Mesenchymal stem cell (in vitro differentiated cells and primary cell): Measurements from ENCODE around the gene ARID1B.
"Not testable (repeated sequence)": the region's sequence is repeated elsewhere in the genome, so short reads cannot be mapped to it uniquely, and the experiment has no call there.

Experiments used
- DNase-seq: peaks from one replicate; pipeline ENCODE4 v3.0.0-alpha.2; 2013
- H2AFZ ChIP-seq: one replicate; pipeline ENCODE4 v1.6.1; 2013; ENCODE audit warnings: low read depth, mild to moderate bottlenecking, control low read depth, inconsistent platforms, low read length, moderate library complexity
- H2AK5ac ChIP-seq: 2 replicates; pipeline ENCODE4 v1.6.1; 2013; ENCODE audit warnings: low read length, moderate library complexity, mild to moderate bottlenecking, inconsistent platforms; ENCODE audit not compliant: severe bottlenecking
- H2BK120ac ChIP-seq: one replicate; pipeline ENCODE4 v1.6.1; 2013; ENCODE audit warnings: low read depth, mild to moderate bottlenecking, inconsistent platforms, low read length, moderate library complexity
- H2BK12ac ChIP-seq, 2 experiments: one replicate each; pipeline ENCODE4 v1.6.1; 2013; ENCODE audit warnings: inconsistent platforms in 2 of 2, low read length in 2 of 2, mild to moderate bottlenecking in 2 of 2, moderate library complexity in 2 of 2, control low read depth in 1 of 2
- H2BK15ac ChIP-seq: one replicate; pipeline ENCODE4 v1.6.1; 2013; ENCODE audit warnings: mild to moderate bottlenecking, low read depth, inconsistent platforms; ENCODE audit not compliant: poor library complexity, severe bottlenecking
- H2BK5ac ChIP-seq: 2 replicates; pipeline ENCODE4 v1.6.1; 2013; ENCODE audit warnings: low read depth, mild to moderate bottlenecking, low read length, control low read depth, inconsistent platforms; ENCODE audit not compliant: poor library complexity, severe bottlenecking
- H3K14ac ChIP-seq, 2 experiments: one replicate each; pipeline ENCODE4 v1.6.1; 2013; ENCODE audit warnings: inconsistent platforms in 2 of 2, low read length in 2 of 2, control low read depth in 1 of 2, mild to moderate bottlenecking in 1 of 2, moderate library complexity in 1 of 2
- H3K18ac ChIP-seq, 2 experiments: one replicate each; pipeline ENCODE4 v1.6.1; 2013; ENCODE audit warnings: inconsistent platforms in 2 of 2, low read length in 2 of 2, control low read depth in 1 of 2, low read depth in 1 of 2, mild to moderate bottlenecking in 1 of 2
- H3K23ac ChIP-seq, 2 experiments: one replicate each; pipeline ENCODE4 v1.6.1; 2013; ENCODE audit warnings: inconsistent platforms in 2 of 2, low read length in 2 of 2, mild to moderate bottlenecking in 2 of 2, moderate library complexity in 2 of 2, control low read depth in 1 of 2
- H3K27ac ChIP-seq: 2 replicates; pipeline ENCODE4 v1.5.1; 2013; ENCODE audit warnings: mild to moderate bottlenecking, moderate library complexity, low read length, control low read depth, inconsistent platforms; ENCODE audit not compliant: poor library complexity, severe bottlenecking
- H3K27me3 ChIP-seq, 2 experiments: 2 replicates each; pipeline versions ENCODE4 v1.6.1 to v1.7.0; 2013; ENCODE audit warnings: low read length in 2 of 2, mild to moderate bottlenecking in 2 of 2, moderate library complexity in 2 of 2, control low read depth in 1 of 2, inconsistent platforms in 1 of 2; ENCODE audit not compliant: control insufficient read depth in 1 of 2, insufficient read depth in 1 of 2
- H3K36me3 ChIP-seq, 2 experiments: 2 replicates each; pipeline versions ENCODE4 v1.6.1 to v1.7.0; 2013; ENCODE audit warnings: low read length in 2 of 2, control low read depth in 1 of 2, inconsistent platforms in 1 of 2, low read depth in 1 of 2, mild to moderate bottlenecking in 1 of 2; ENCODE audit not compliant: insufficient read depth in 2 of 2, control insufficient read depth in 1 of 2
- H3K4ac ChIP-seq, 2 experiments: one replicate each; pipeline ENCODE4 v1.6.1; 2013; ENCODE audit warnings: inconsistent platforms in 2 of 2, low read length in 2 of 2, mild to moderate bottlenecking in 2 of 2, moderate library complexity in 2 of 2, control low read depth in 1 of 2, low read depth in 1 of 2
- H3K4me1 ChIP-seq: 2 replicates; pipeline ENCODE4 v1.6.1; 2013; ENCODE audit warnings: low read depth, low read length, control low read depth; ENCODE audit not compliant: control insufficient read depth, insufficient read depth
- H3K4me2 ChIP-seq: 2 replicates; pipeline ENCODE4 v1.6.1; 2013; ENCODE audit warnings: low read length, mild to moderate bottlenecking, inconsistent platforms; ENCODE audit not compliant: poor library complexity, severe bottlenecking
- H3K4me3 ChIP-seq, 2 experiments: 2 replicates each; pipeline versions ENCODE4 v1.5.1 to v1.7.0; 2013; ENCODE audit warnings: low read length in 2 of 2, mild to moderate bottlenecking in 2 of 2, control low read depth in 1 of 2, low read depth in 1 of 2; ENCODE audit not compliant: insufficient read depth in 1 of 2
- H3K79me1 ChIP-seq: replicated peaks from 2 replicates; pipeline ENCODE4 v1.6.1; 2013; ENCODE audit warnings: mild to moderate bottlenecking, control low read depth, low read length, inconsistent platforms; ENCODE audit not compliant: poor library complexity, severe bottlenecking
- H3K9ac ChIP-seq: 2 replicates; pipeline ENCODE4 v1.7.0; 2013; ENCODE audit warnings: mild to moderate bottlenecking, low read length, moderate library complexity
- H3K9me3 ChIP-seq: 2 replicates; pipeline ENCODE4 v1.7.0; 2013; ENCODE audit warnings: mild to moderate bottlenecking, low read length; ENCODE audit not compliant: control insufficient read depth
- H4K8ac ChIP-seq: one replicate; pipeline ENCODE4 v1.6.1; 2013; ENCODE audit warnings: inconsistent platforms, mild to moderate bottlenecking, low read length, moderate library complexity
- H4K91ac ChIP-seq: one replicate; pipeline ENCODE4 v1.6.1; 2013; ENCODE audit warnings: mild to moderate bottlenecking, low read length, inconsistent platforms
- WGBS: methylation state at CpG from one replicate; pipeline ENCODE4 v1.1.7; 2013; ENCODE audit warnings: mixed read lengths; 5-methylcytosine and 5-hydroxymethylcytosine counted together

The ARID1B gene

DNA sequence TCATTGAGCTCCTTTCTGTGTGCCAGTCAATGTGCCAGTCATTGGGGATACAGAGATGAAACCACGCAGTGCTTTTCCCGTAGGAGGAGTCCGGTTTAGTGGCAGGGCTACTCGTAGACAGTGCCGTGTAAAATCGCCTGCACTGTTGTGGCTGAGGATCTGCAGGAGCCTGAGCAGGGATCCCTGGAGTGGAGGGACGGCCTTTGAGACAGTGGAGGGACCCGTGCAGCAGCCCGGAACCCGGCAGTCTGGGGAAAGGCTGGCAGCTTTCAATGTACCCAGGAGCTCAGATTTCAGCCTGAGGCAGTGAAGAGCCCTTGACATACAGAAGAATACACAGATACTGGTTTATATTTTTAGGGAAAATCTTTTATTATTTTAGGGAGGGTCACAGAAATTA is 203.3 kb downstream of the ARID1B start:
- Histone ChIP-seq H3K18ac (no peak overlapping the region), H3K9me3 (no peaks in the 10 kb centered on the region), H2AFZ (no peak overlapping the region), H2AK5ac (no peak overlapping the region), H3K27me3 (no peaks in the 10 kb centered on the region), H3K36me3 (no peaks in the 10 kb centered on the region), H3K4me3 (no peak overlapping the region), H3K79me1 (peaks cover 24% of the 10 kb centered on the region), H2BK120ac (no peak overlapping the region), H2BK15ac (no peak overlapping the region), H3K4me2 (no peak overlapping the region), H2BK5ac (no peak overlapping the region), H4K8ac (no peak overlapping the region), H3K4ac (no peak overlapping the region), H4K91ac (no peak overlapping the region), H3K4me1 (peaks cover 11% of the 10 kb centered on the region), H3K14ac (no peak overlapping the region), H3K23ac (no peak overlapping the region), H2BK12ac (no peak overlapping the region), H3K9ac (no peak overlapping the region), H3K27ac (no peak overlapping the region)
- no peak for DNase-seq
- 51% methylated on average over 10 of the region's 10 CpGs for WGBS

DNA sequence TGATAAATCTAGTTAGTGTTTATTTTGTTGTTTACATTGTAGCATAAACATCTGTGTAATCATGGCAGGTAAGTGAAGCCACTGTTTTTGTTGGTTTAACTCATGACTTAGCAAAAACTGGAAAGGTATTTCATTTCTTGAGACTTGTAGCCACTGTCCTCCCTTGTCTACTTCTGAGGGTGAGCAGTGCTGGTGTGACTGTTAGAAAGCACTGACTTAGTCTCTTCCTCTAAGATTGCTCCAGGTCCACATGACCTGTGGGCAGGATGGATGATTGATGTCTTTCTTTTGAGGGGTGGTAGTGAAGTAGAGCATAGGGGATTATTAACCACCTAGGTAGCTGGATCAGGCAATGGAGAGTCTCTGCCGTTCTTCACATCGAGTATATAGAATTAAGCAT is 203.8 kb downstream of the ARID1B start:
- Histone ChIP-seq H3K36me3 (no peaks in the 10 kb centered on the region), H3K27me3 (no peaks in the 10 kb centered on the region), H3K4me1 (peaks cover 11% of the 10 kb centered on the region), H3K79me1 (peaks cover 20% of the 10 kb centered on the region), H3K4me2 (no peak overlapping the region), H3K9ac (no peak overlapping the region), H3K27ac (no peak overlapping the region), H3K4me3 (no peak overlapping the region), H2AK5ac (no peak overlapping the region), H3K14ac (no peak overlapping the region), H2BK5ac (no peak overlapping the region), H2BK15ac (no peak overlapping the region), H4K8ac (no peak overlapping the region), H2BK12ac (no peak overlapping the region), H3K9me3 (no peaks in the 10 kb centered on the region), H3K4ac (no peak overlapping the region), H4K91ac (no peak overlapping the region), H2AFZ (no peak overlapping the region), H3K18ac (no peak overlapping the region), H2BK120ac (no peak overlapping the region), H3K23ac (no peak overlapping the region)
- no peak for DNase-seq
- no CpG with 5 or more reads among the region's 2 CpGs for WGBS

DNA sequence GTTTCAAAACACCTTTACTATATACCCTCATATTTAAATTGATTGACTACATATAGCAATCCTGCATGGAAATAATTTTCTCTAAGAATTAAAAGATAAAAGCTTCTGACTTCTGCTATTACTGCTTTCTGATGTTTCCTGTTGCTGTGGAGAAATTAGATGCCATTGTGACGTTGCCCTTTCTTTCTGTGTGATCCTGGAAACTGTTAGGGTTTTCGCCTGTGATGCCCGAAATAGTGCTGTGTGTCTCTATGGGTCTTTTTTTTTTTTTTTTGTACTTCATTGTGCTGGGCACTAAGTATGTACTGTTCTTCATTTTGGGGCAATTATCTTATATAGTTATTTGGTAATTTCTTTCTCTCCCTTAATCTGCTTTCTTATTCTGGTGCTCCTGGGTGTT is 205.0 kb downstream of the ARID1B start:
- no peak overlapping the region for H2BK15ac ChIP-seq
- WGBS, result 82% methylated on average over 1 of the region's 3 CpGs

DNA sequence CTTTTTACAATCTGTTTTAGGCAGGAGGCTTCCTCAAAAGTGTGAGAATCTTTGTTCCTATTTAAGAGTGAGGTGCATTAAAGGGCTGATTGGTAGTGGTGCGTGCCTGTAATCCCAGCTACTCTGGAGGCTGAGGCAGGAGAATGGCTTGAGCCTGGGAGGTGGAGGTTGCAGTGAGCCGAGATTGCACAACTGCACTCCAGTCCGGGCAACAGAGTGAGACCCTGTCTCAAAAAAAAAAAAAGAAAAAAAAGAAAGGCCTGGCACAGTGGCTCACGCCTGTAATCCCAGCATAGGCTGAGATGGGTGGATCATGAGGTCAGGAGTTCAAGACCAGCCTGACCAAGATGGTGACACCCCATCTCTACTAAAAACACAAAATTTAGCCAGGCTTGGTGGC is 205.7 kb downstream of the ARID1B start:
- H3K36me3 ChIP-seq, H3K27ac ChIP-seq, H4K8ac ChIP-seq, H3K4me3 ChIP-seq, DNase-seq, H2BK12ac ChIP-seq, H3K27me3 ChIP-seq, H3K14ac ChIP-seq, H2AK5ac ChIP-seq, H3K18ac ChIP-seq, H3K9me3 ChIP-seq, H2BK5ac ChIP-seq, H3K4ac ChIP-seq, H3K23ac ChIP-seq, H4K91ac ChIP-seq, H2AFZ ChIP-seq, H2BK15ac ChIP-seq, H3K9ac ChIP-seq, H3K4me2 ChIP-seq, H2BK120ac ChIP-seq: not testable (repeated sequence)
- WGBS, result 100% methylated on average over 2 of the region's 4 CpGs
- Histone ChIP-seq H3K4me1 (peaks cover 11% of the 10 kb centered on the region), H3K79me1 (peaks cover 14% of the 10 kb centered on the region)

More for the DNA sequence above, 205.0 kb downstream of the ARID1B start:
- H2AK5ac ChIP-seq, result no peak overlapping the region
- no peaks in the 10 kb centered on the region for H3K9me3 ChIP-seq
- H3K14ac ChIP-seq, result no peak overlapping the region
- no peak overlapping the region for H3K4ac ChIP-seq
- no peak overlapping the region for H3K23ac ChIP-seq
- H3K4me3 ChIP-seq, result no peak overlapping the region
- no peak overlapping the region for H3K4me2 ChIP-seq
- H2BK12ac ChIP-seq, result no peak overlapping the region
- peaks cover 11% of the 10 kb centered on the region for H3K4me1 ChIP-seq
- no peaks in the 10 kb centered on the region for H3K36me3 ChIP-seq
- H4K8ac ChIP-seq, result no peak overlapping the region
- H3K27ac ChIP-seq, result no peak overlapping the region
- H3K18ac ChIP-seq, result no peak overlapping the region
- H2BK120ac ChIP-seq, result no peak overlapping the region
- no peak overlapping the region for H4K91ac ChIP-seq
- H3K79me1 ChIP-seq, result peaks cover 17% of the 10 kb centered on the region
- no peak for DNase-seq
- H3K27me3 ChIP-seq, result no peaks in the 10 kb centered on the region
- no peak overlapping the region for H3K9ac ChIP-seq
- no peak overlapping the region for H2AFZ ChIP-seq
- H2BK5ac ChIP-seq, result no peak overlapping the region
